Endothelial cell of umbilical vein (primary cell): ENCODE data around the gene SKIC8.

Source experiments
- CTCF ChIP-seq, 2 donors: IDR thresholded peaks; 1 replicate in 1 of 2; 2 replicates in 1 of 2; pipeline ENCODE4 v1.5.1; 2011; ENCODE audit warnings: low read length in 2 of 2, mild to moderate bottlenecking in 2 of 2, moderate library complexity in 2 of 2, control low read depth in 1 of 2, inconsistent platforms in 1 of 2, low read depth in 1 of 2; ENCODE audit not compliant: insufficient read depth in 1 of 2; ENCODE audit errors: extremely low read depth in 1 of 2
- EZH2 ChIP-seq: IDR thresholded peaks from 2 replicates; pipeline ENCODE4 v1.6.1; 2012; ENCODE audit warnings: borderline replicate concordance, low read depth, mild to moderate bottlenecking, moderate library complexity, low read length, inconsistent platforms; ENCODE audit not compliant: severe bottlenecking

GRCh38 chr15:78234515-78235040, 64.8 kb downstream of the SKIC8 start, which contains the start of gene ACSBG1:
- TF ChIP-seq CTCF (IDR thresholded peaks at IDR 0.05; ENCODE audit: extremely low read depth in 1 of 2, insufficient read depth in 1 of 2, low read depth in 1 of 2, low read length in 2 of 2) (no peak), EZH2 (no peak)
